Astrocyte (in vitro differentiated cells and primary cell): ENCODE results near the gene HM13. TPM values are rescaled to one million over a fixed set of nuclear protein-coding genes. Genes with fewer than 3 reads are reported as not detected.
"Not testable (repeated sequence)": the region's sequence is repeated elsewhere in the genome, so short reads cannot be mapped to it uniquely, and the experiment has no call there.

ENCODE experiments used
- DNase-seq: peaks from one replicate; pipeline ENCODE4 v3.0.0-alpha.2; 2010; ENCODE audit warnings: low read depth
- FAIRE-seq: peaks from 2 replicates; lab custom pipeline; 2011; peaks lifted over from hg19 to GRCh38; lab: Jason Lieb, UNC
- H2AFZ ChIP-seq: 2 replicates; pipeline ENCODE4 v1.6.0; 2012; ENCODE audit warnings: low read depth, low read length, inconsistent platforms
- H3K27ac ChIP-seq: 2 replicates; pipeline ENCODE4 v1.5.1; 2011; ENCODE audit warnings: low read depth, low read length, inconsistent platforms
- H3K27me3 ChIP-seq: 2 replicates; pipeline ENCODE4 v1.6.0; 2011; ENCODE audit warnings: low read length, inconsistent platforms; ENCODE audit not compliant: insufficient read depth
- H3K36me3 ChIP-seq: 2 replicates; pipeline ENCODE4 v1.5.1; 2011; ENCODE audit warnings: low read length, inconsistent platforms; ENCODE audit not compliant: insufficient read depth
- H3K4me1 ChIP-seq: 2 replicates; pipeline ENCODE4 v1.5.1; 2011; ENCODE audit warnings: low read length, inconsistent platforms; ENCODE audit not compliant: insufficient read depth
- H3K4me2 ChIP-seq: 2 replicates; pipeline ENCODE4 v1.6.0; 2012; ENCODE audit warnings: low read length, inconsistent platforms
- H3K4me3 ChIP-seq: 2 replicates; pipeline ENCODE4 v1.5.1; 2011; ENCODE audit warnings: low read depth, mild to moderate bottlenecking, low read length, inconsistent platforms; ENCODE audit not compliant: insufficient read depth
- H3K79me2 ChIP-seq: 2 replicates; pipeline ENCODE4 v1.6.0; 2012; ENCODE audit warnings: mild to moderate bottlenecking, low read length, inconsistent platforms; ENCODE audit not compliant: insufficient read depth
- H3K9ac ChIP-seq: 2 replicates; pipeline ENCODE4 v1.6.0; 2012; ENCODE audit warnings: mild to moderate bottlenecking, low read length, inconsistent platforms
- H3K9me3 ChIP-seq: 2 replicates; pipeline ENCODE4 v1.5.1; 2012; ENCODE audit warnings: low read depth, mild to moderate bottlenecking, low read length, inconsistent platforms; ENCODE audit not compliant: insufficient read depth
- H4K20me1 ChIP-seq: 2 replicates; pipeline ENCODE4 v1.6.0; 2012; ENCODE audit warnings: low read length, inconsistent platforms; ENCODE audit not compliant: insufficient read depth
- H3K27ac Mint-ChIP-seq: one replicate; pipeline ENCODE4 v1.8.0; 2021; ENCODE audit warnings: mild to moderate bottlenecking, mixed read lengths; ENCODE audit not compliant: unreplicated experiment
- H3K27me3 Mint-ChIP-seq: one replicate; pipeline ENCODE4 v1.8.0; 2021; ENCODE audit warnings: low read depth, mixed read lengths; ENCODE audit not compliant: unreplicated experiment
- H3K36me3 Mint-ChIP-seq: one replicate; pipeline ENCODE4 v1.8.0; 2021; ENCODE audit warnings: low read depth, mixed read lengths; ENCODE audit not compliant: unreplicated experiment
- H3K4me1 Mint-ChIP-seq: one replicate; pipeline ENCODE4 v1.8.0; 2021; ENCODE audit warnings: low read depth, mixed read lengths; ENCODE audit not compliant: unreplicated experiment
- H3K4me3 Mint-ChIP-seq: one replicate; pipeline ENCODE4 v1.8.0; 2021; ENCODE audit warnings: mild to moderate bottlenecking, moderate library complexity, mixed read lengths; ENCODE audit not compliant: unreplicated experiment
- H3K9me3 Mint-ChIP-seq: one replicate; pipeline ENCODE4 v1.8.0; 2021; ENCODE audit warnings: mild to moderate bottlenecking, mixed read lengths; ENCODE audit not compliant: unreplicated experiment
- EZH2 ChIP-seq: IDR thresholded peaks from 2 replicates; pipeline ENCODE4 v1.6.1; 2012; ENCODE audit warnings: mild to moderate bottlenecking, low read length, inconsistent platforms; ENCODE audit not compliant: insufficient read depth
- total RNA-seq: library from RNA; stranded (reverse); gene quantifications from 2 replicates; pipeline ENCODE4 v1.2.1, GENCODE V29; 2021
- TF ChIP-seq, protein P1 (sequence below): IDR thresholded peaks from 2 replicates; pipeline ENCODE4 v1.5.1; 2011; ENCODE audit warnings: low read depth, mild to moderate bottlenecking, inconsistent platforms, low read length, moderate library complexity; ENCODE audit not compliant: insufficient read depth

Gene HM13
- total RNA-seq, 1 donor from 2014 or later: 399 TPM

- no peak overlapping the region for H3K27ac ChIP-seq
- Mint-ChIP-seq H3K27me3 (no peaks in the 10 kb centered on the region), H3K9me3 (no peaks in the 10 kb centered on the region), H3K36me3 (no peaks in the 10 kb centered on the region), H3K4me3 (no peak overlapping the region), H3K4me1 (peaks cover 5% of the 10 kb centered on the region), H3K27ac (no peak overlapping the region)
- TF ChIP-seq EZH2: no peak
- TF ChIP-seq, protein P1, sequence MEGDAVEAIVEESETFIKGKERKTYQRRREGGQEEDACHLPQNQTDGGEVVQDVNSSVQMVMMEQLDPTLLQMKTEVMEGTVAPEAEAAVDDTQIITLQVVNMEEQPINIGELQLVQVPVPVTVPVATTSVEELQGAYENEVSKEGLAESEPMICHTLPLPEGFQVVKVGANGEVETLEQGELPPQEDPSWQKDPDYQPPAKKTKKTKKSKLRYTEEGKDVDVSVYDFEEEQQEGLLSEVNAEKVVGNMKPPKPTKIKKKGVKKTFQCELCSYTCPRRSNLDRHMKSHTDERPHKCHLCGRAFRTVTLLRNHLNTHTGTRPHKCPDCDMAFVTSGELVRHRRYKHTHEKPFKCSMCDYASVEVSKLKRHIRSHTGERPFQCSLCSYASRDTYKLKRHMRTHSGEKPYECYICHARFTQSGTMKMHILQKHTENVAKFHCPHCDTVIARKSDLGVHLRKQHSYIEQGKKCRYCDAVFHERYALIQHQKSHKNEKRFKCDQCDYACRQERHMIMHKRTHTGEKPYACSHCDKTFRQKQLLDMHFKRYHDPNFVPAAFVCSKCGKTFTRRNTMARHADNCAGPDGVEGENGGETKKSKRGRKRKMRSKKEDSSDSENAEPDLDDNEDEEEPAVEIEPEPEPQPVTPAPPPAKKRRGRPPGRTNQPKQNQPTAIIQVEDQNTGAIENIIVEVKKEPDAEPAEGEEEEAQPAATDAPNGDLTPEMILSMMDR: no peak
- peaks cover 13% of the 10 kb centered on the region for H3K36me3 ChIP-seq
- peaks cover 21% of the 10 kb centered on the region for H3K4me1 ChIP-seq
- H4K20me1 ChIP-seq: peaks cover 61% of the 10 kb centered on the region
- H3K4me3 ChIP-seq: no peak overlapping the region
- DNase-seq (no peak), FAIRE-seq (no peak)
- H2AFZ ChIP-seq: no peak overlapping the region
- no peaks in the 10 kb centered on the region for H3K27me3 ChIP-seq
- peak overlapping the region; percentile 98 for H3K4me2 ChIP-seq
- H3K9ac ChIP-seq: peak overlapping the region; percentile 40
- peaks cover 77% of the 10 kb centered on the region for H3K79me2 ChIP-seq
- no peaks in the 10 kb centered on the region for H3K9me3 ChIP-seq
Measured at GRCh38 chr20:31516651-31517050, 2.4 kb downstream of the HM13 start.

DNA sequence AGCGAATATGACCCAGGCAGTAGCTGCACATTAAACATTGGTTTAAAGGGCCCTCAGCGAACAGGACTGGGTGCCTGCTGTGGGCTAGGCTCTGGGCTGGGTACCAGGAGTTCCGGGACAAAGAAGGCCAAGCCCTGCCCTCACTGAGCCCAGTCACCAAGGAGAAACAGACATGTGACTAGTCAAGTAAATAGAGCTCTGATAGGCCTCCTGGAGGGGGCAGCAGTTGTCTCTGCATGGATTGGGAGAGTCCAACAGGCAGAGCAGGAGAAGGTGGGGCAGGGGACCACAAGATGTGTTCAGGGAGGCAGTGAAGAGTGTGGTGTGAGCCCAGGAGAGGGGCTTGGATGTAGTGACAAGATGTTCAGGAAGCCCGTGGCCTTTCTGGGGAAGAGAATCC, 3.1 kb downstream of the HM13 start:
- H4K20me1 ChIP-seq: peaks cover 69% of the 10 kb centered on the region
- H3K4me3 ChIP-seq: no peak overlapping the region
- Mint-ChIP-seq H3K4me3 (no peak overlapping the region), H3K27me3 (no peaks in the 10 kb centered on the region), H3K36me3 (no peaks in the 10 kb centered on the region), H3K27ac (no peak overlapping the region), H3K4me1 (peaks cover 10% of the 10 kb centered on the region), H3K9me3 (no peaks in the 10 kb centered on the region)
- DNase-seq (peak; percentile 55), FAIRE-seq (no peak)
- TF ChIP-seq, protein P1: peak; percentile 26
- TF ChIP-seq EZH2: no peak
- peak overlapping the region; percentile 98 for H3K4me2 ChIP-seq
- H3K9ac ChIP-seq: peak overlapping the region; percentile 40
- H3K4me1 ChIP-seq: peaks cover 21% of the 10 kb centered on the region
- H3K36me3 ChIP-seq: peaks cover 15% of the 10 kb centered on the region
- H3K27me3 ChIP-seq: no peaks in the 10 kb centered on the region
- no peak overlapping the region for H2AFZ ChIP-seq
- peaks cover 85% of the 10 kb centered on the region for H3K79me2 ChIP-seq
- H3K9me3 ChIP-seq: no peaks in the 10 kb centered on the region
- no peak overlapping the region for H3K27ac ChIP-seq

GRCh38 chr20:31521267-31521666, 7.0 kb downstream of the HM13 start:
- not testable (repeated sequence) for H3K27ac Mint-ChIP-seq, DNase-seq, FAIRE-seq, H3K4me2 ChIP-seq, H3K9me3 Mint-ChIP-seq, H2AFZ ChIP-seq, H3K27me3 Mint-ChIP-seq, H3K9ac ChIP-seq, H3K36me3 Mint-ChIP-seq, H3K27me3 ChIP-seq, H3K4me1 ChIP-seq, H3K27ac ChIP-seq, H3K9me3 ChIP-seq, H3K4me3 ChIP-seq
- Mint-ChIP-seq H3K4me1 (peaks cover 28% of the 10 kb centered on the region), H3K4me3 (peak overlapping the region; percentile 18)
- peaks cover 19% of the 10 kb centered on the region for H3K36me3 ChIP-seq
- H4K20me1 ChIP-seq: peaks cover 87% of the 10 kb centered on the region
- peaks cover 97% of the 10 kb centered on the region for H3K79me2 ChIP-seq
